Neural cell (in vitro differentiated cells): ENCODE measurements around the gene SLC8A3. TPM values are rescaled to one million over a fixed set of nuclear protein-coding genes. Genes with fewer than 3 reads are reported as not detected.

Source experiments
- H2AFZ ChIP-seq: fragments of 200-600, 300-800 bp; sonication (generic), shearing (Covaris generic); 2 replicates; pipeline ENCODE4 v1.6.0; 2014; ENCODE audit warnings: low read depth, mild to moderate bottlenecking, antibody characterized with exemption, low read length, moderate library complexity
- H3F3A ChIP-seq: fragments of 200-600 bp; shearing (Covaris generic); 2 replicates; pipeline ENCODE4 v1.6.1; 2016; ENCODE audit warnings: mild to moderate bottlenecking, moderate library complexity, mixed read lengths, antibody characterized with exemption, low read length; ENCODE audit not compliant: insufficient read depth, poor library complexity, severe bottlenecking
- H3K27ac ChIP-seq: fragments of 200-600, 300-800 bp; sonication (generic), shearing (Covaris generic); 2 replicates; pipeline ENCODE4 v1.5.1; 2014; ENCODE audit warnings: mild to moderate bottlenecking, low read length, moderate library complexity
- H3K27me3 ChIP-seq: fragments of 300-800, 200-600 bp; sonication (generic), shearing (Covaris generic); 2 replicates; pipeline ENCODE4 v1.6.0; 2014; ENCODE audit warnings: mild to moderate bottlenecking, low read depth, low read length, moderate library complexity; ENCODE audit not compliant: insufficient read depth
- H3K36me3 ChIP-seq: fragments of 300-800, 200-600 bp; sonication (generic), shearing (Covaris generic); 2 replicates; pipeline ENCODE4 v1.5.1; 2014; ENCODE audit warnings: mild to moderate bottlenecking, antibody characterized with exemption, low read length, moderate library complexity; ENCODE audit not compliant: insufficient read depth
- H3K4me2 ChIP-seq: fragments of 300-800, 200-600 bp; sonication (generic), shearing (Covaris generic); 2 replicates; pipeline ENCODE4 v1.6.0; 2014; ENCODE audit warnings: mild to moderate bottlenecking, low read length
- H3K4me3 ChIP-seq: fragments of 300-800, 200-600 bp; sonication (generic), shearing (Covaris generic); 2 replicates; pipeline ENCODE4 v1.5.1; 2014; ENCODE audit warnings: mild to moderate bottlenecking, low read length, moderate library complexity
- H3K79me2 ChIP-seq: fragments of 200-600 bp; shearing (Covaris generic); replicated peaks from 2 replicates; pipeline ENCODE4 v1.6.0; 2014; ENCODE audit warnings: mild to moderate bottlenecking, low read length, moderate library complexity; ENCODE audit not compliant: insufficient read depth
- H3K9ac ChIP-seq: fragments of 300-800, 200-600 bp; sonication (generic), shearing (Covaris generic); 2 replicates; pipeline ENCODE4 v1.6.1; 2016; ENCODE audit warnings: mild to moderate bottlenecking, low read length, mixed read lengths
- H3K9me2 ChIP-seq: fragments of 200-600 bp; shearing (Covaris generic); 2 replicates; pipeline ENCODE4 v1.6.1; 2016; ENCODE audit warnings: mild to moderate bottlenecking, low read length, mixed read lengths; ENCODE audit not compliant: insufficient read depth
- H3K9me3 ChIP-seq: fragments of 200-600, 300-800 bp; sonication (generic), shearing (Covaris generic); 2 replicates; pipeline ENCODE4 v1.6.1; 2016; ENCODE audit warnings: mild to moderate bottlenecking, mixed run types, low read length, moderate library complexity, mixed read lengths
- H4K20me1 ChIP-seq: fragments of 200-600 bp; shearing (Covaris generic); 2 replicates; pipeline ENCODE4 v1.6.1; 2016; ENCODE audit warnings: mild to moderate bottlenecking, mixed run types; ENCODE audit not compliant: insufficient read depth
- CTCF ChIP-seq: fragments of 450-650 bp; IDR thresholded peaks from 2 replicates; pipeline ENCODE4 v1.5.1; 2014; ENCODE audit warnings: antibody characterized with exemption, mild to moderate bottlenecking, moderate library complexity; ENCODE audit not compliant: poor library complexity, severe bottlenecking
- EP300 ChIP-seq: fragments of 450-650 bp; conservative IDR thresholded peaks from 2 replicates; pipeline ENCODE4 v1.6.1; 2014; ENCODE audit warnings: antibody characterized with exemption, mild to moderate bottlenecking, moderate library complexity; ENCODE audit not compliant: poor library complexity, severe bottlenecking
- EZH2 ChIP-seq: fragments of 200-600, 300-800 bp; shearing (Covaris generic), sonication (generic); IDR thresholded peaks from 2 replicates; pipeline ENCODE4 v1.6.1; 2014; ENCODE audit warnings: antibody characterized with exemption, low read length, borderline replicate concordance, mild to moderate bottlenecking; ENCODE audit not compliant: insufficient read depth, poor library complexity, severe bottlenecking
- MXI1 ChIP-seq: fragments of 450-650 bp; conservative IDR thresholded peaks from 2 replicates; pipeline ENCODE4 v1.6.1; 2014; ENCODE audit warnings: antibody characterized with exemption, mild to moderate bottlenecking; ENCODE audit not compliant: poor library complexity, severe bottlenecking
- POLR2AphosphoS5 ChIP-seq: IDR thresholded peaks from 2 replicates; pipeline ENCODE4 v1.6.1; 2012
- RAD21 ChIP-seq: fragments of 450-650 bp; conservative IDR thresholded peaks from 2 replicates; pipeline ENCODE4 v1.6.1; 2014; ENCODE audit warnings: antibody characterized with exemption, mild to moderate bottlenecking, moderate library complexity
- REST ChIP-seq: IDR thresholded peaks from 2 replicates; pipeline ENCODE4 v1.6.1; 2012; ENCODE audit warnings: borderline replicate concordance
- SMC3 ChIP-seq: fragments of 450-650 bp; conservative IDR thresholded peaks from 2 replicates; pipeline ENCODE4 v1.6.1; 2014; ENCODE audit warnings: antibody characterized with exemption, mild to moderate bottlenecking, moderate library complexity; ENCODE audit not compliant: poor library complexity
- TAF1 ChIP-seq: IDR thresholded peaks from 2 replicates; pipeline ENCODE4 v1.6.1; 2012; ENCODE audit warnings: low read depth
- polyA plus RNA-seq: library from polyadenylated mRNA; depleted of rRNA; stranded (reverse); fragments of >200 nt; gene quantifications from 2 replicates; pipeline ENCODE4 v1.2.3, GENCODE V29; 2014

The SLC8A3 gene
- polyA plus RNA-seq, 1 donor from 2014 or later = 2.9 TPM

- H3K9me3 ChIP-seq = no peaks in the 10 kb centered on the region
- H3K4me3 ChIP-seq = no peak overlapping the region
- H3K27me3 ChIP-seq = peaks cover 5% of the 10 kb centered on the region
- no peaks in the 10 kb centered on the region for H3K79me2 ChIP-seq
- no peak overlapping the region for H3K9ac ChIP-seq
- TF ChIP-seq TAF1 (no peak), POLR2AphosphoS5 (no peak), EZH2 (no peak), SMC3 (no peak)
- no peak overlapping the region for H3K27ac ChIP-seq
- no peaks in the 10 kb centered on the region for H3K9me2 ChIP-seq
- no peaks in the 10 kb centered on the region for H3K36me3 ChIP-seq
- H3F3A ChIP-seq = no peaks in the 10 kb centered on the region
- H3K4me2 ChIP-seq = no peak overlapping the region
- no peak overlapping the region for H2AFZ ChIP-seq
- no peaks in the 10 kb centered on the region for H4K20me1 ChIP-seq
These were observed 8.0 kb downstream of the SLC8A3 start for GRCh38 chr14:70180718-70181117.

GRCh38 chr14:70177081-70177800, 11.5 kb downstream of the SLC8A3 start:
- Histone ChIP-seq H3K36me3 (no peaks in the 10 kb centered on the region), H3K79me2 (no peaks in the 10 kb centered on the region), H4K20me1 (no peaks in the 10 kb centered on the region), H3K9me3 (no peaks in the 10 kb centered on the region), H3F3A (no peaks in the 10 kb centered on the region), H3K9ac (no peak overlapping the region), H2AFZ (no peak overlapping the region), H3K4me2 (no peak overlapping the region), H3K4me3 (no peak overlapping the region), H3K27ac (no peak overlapping the region), H3K27me3 (no peaks in the 10 kb centered on the region), H3K9me2 (no peaks in the 10 kb centered on the region)
- no peak for TF ChIP-seq SMC3
- TF ChIP-seq CTCF = no peak
- TF ChIP-seq MXI1 = no peak
- TF ChIP-seq REST = no peak
- TF ChIP-seq EP300 = no peak
- no peak for TF ChIP-seq TAF1
- TF ChIP-seq EZH2 = no peak
- no peak for TF ChIP-seq POLR2AphosphoS5
- no peak for TF ChIP-seq RAD21
